ENCODE results near the gene RALGPS1.

RALGPS1 gene, protein sequence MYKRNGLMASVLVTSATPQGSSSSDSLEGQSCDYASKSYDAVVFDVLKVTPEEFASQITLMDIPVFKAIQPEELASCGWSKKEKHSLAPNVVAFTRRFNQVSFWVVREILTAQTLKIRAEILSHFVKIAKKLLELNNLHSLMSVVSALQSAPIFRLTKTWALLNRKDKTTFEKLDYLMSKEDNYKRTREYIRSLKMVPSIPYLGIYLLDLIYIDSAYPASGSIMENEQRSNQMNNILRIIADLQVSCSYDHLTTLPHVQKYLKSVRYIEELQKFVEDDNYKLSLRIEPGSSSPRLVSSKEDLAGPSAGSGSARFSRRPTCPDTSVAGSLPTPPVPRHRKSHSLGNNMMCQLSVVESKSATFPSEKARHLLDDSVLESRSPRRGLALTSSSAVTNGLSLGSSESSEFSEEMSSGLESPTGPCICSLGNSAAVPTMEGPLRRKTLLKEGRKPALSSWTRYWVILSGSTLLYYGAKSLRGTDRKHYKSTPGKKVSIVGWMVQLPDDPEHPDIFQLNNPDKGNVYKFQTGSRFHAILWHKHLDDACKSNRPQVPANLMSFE

DNA sequence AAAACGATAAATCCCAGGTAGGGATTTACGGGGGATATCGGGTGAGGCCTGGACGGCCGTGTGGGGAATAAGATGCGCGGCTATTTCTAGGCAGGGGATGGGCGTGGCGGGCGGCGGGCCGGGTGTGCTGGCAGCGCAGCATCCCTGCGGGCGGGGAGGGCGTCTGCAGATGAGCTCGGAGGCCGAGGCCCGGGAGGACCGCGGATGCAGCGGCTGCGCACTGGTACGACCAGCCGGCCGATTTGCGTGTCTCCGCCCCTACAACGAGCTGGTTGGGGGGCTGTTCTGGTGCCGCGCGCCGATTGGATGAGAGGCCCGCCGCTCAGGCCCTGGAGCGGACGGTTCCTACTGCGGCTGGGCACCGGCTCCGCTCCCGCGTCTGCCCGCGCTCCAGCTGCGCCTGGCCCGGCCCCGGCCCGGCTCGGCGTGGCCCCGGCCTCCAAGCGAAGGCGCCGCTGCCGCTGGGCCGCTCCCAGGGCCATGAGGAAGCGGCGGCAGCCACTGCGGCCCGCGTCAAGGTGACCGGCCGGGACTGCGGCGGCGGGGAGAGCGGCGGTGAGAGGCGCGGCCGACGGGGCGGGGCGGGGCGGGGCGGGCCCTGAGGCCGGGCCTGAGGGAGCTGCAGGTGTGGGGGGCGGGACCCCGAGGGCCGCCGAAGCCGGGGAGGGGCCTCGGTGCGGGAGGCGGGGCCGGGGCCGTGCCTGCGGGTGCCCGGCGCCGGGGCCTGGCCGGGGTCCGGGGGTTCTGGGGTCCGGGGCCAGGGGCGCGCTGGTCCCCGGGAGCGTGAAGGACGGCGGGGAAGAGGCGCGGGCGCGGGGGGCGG lies at the start of gene RALGPS1:
TSS of gene RALGPS1 (plus strand) at position 325 of the 823 bp plus-strand sequence. CDS start 47,508 bp downstream, outside the sequence.
- H3K4me1 ChIP-seq (ENCODE audit: control insufficient read depth, insufficient read depth, low read length) = peaks cover 19% of the 10 kb centered on the region; the same call in 1 of the 2 replicates
- H3K27ac ChIP-seq (ENCODE audit: low read depth, low read length) = peak within 1 kb of the TSS; percentile 78
- no peaks in the 10 kb centered on the region for H3K9me3 ChIP-seq (ENCODE audit: control insufficient read depth, insufficient read depth, low read length)
- no peak within 1 kb of the TSS for H3K9ac ChIP-seq (ENCODE audit: low read depth, low read length)
- H3K27me3 ChIP-seq (ENCODE audit: control insufficient read depth, insufficient read depth, low read length) = peaks cover 10% of the 10 kb centered on the region
- H3K36me3 ChIP-seq (ENCODE audit: control insufficient read depth, insufficient read depth, low read length) = no peaks in the 10 kb centered on the region
- peak within 1 kb of the TSS; percentile 77 for H3K4me3 ChIP-seq (ENCODE audit: low read depth, low read length)

DNA sequence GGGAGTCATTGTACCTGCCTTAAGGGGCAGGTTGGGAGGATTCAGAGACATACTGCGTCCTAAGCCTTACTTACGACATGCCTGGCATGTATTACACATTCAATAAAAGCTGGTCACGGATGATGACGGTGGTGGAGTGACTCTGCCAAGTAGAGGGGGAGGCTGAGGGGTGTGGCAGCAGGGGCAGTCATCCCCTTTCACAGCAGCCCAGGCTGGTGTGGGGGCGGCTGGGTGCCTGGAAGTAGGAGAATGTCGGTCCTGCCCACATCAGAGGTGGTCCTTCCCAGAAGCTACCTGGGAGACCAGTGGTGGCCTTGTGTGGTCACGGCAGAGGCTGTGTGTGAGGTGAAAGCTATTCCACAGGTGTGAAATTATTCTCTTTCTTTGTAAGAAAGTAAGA lies 45.2 kb upstream of the RALGPS1 start:
- no peaks in the 10 kb centered on the region for H3K9me3 ChIP-seq (ENCODE audit: control insufficient read depth, insufficient read depth, low read length)

DNA sequence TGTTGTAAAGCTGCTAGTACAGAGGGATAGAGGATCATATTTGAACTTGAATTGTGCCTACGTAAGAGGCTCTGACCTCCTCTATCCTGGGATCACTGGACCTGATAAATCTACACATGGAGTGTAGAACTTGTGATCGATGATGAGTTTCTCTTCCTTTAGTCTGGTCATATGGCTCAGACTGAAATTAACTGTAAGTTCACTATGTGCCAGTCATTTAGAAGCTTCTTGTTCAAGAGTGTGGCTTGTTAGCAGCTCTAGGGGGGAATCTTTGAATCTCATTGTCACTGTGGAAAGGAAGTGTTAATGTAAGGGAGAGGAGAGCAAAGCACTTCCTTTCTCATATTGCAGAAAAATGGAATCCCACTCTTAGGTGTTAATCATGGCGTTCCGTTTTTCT lies 42.1 kb upstream of the RALGPS1 start:
- no peaks in the 10 kb centered on the region for H3K4me1 ChIP-seq (ENCODE audit: control insufficient read depth, insufficient read depth, low read length)
- H3K9me3 ChIP-seq (ENCODE audit: control insufficient read depth, insufficient read depth, low read length) = no peaks in the 10 kb centered on the region
- H3K27me3 ChIP-seq (ENCODE audit: control insufficient read depth, insufficient read depth, low read length) = no peaks in the 10 kb centered on the region
- H3K9ac ChIP-seq (ENCODE audit: low read depth, low read length) = no peak overlapping the region
- no peak overlapping the region for H3K27ac ChIP-seq (ENCODE audit: low read depth, low read length)
- H3K4me3 ChIP-seq (ENCODE audit: low read depth, low read length) = no peak overlapping the region
- peaks cover 7% of the 10 kb centered on the region; the same call in 1 of the 2 replicates for H3K36me3 ChIP-seq (ENCODE audit: control insufficient read depth, insufficient read depth, low read length)

More for the DNA sequence above, 45.2 kb upstream of the RALGPS1 start:
- no peaks in the 10 kb centered on the region for H3K27me3 ChIP-seq (ENCODE audit: control insufficient read depth, insufficient read depth, low read length)
- H3K27ac ChIP-seq (ENCODE audit: low read depth, low read length) = no peak overlapping the region
- H3K9ac ChIP-seq (ENCODE audit: low read depth, low read length) = no peak overlapping the region
- no peaks in the 10 kb centered on the region for H3K4me1 ChIP-seq (ENCODE audit: control insufficient read depth, insufficient read depth, low read length)
- H3K4me3 ChIP-seq (ENCODE audit: low read depth, low read length) = no peak overlapping the region
- H3K36me3 ChIP-seq (ENCODE audit: control insufficient read depth, insufficient read depth, low read length) = peaks cover 18% of the 10 kb centered on the region

DNA sequence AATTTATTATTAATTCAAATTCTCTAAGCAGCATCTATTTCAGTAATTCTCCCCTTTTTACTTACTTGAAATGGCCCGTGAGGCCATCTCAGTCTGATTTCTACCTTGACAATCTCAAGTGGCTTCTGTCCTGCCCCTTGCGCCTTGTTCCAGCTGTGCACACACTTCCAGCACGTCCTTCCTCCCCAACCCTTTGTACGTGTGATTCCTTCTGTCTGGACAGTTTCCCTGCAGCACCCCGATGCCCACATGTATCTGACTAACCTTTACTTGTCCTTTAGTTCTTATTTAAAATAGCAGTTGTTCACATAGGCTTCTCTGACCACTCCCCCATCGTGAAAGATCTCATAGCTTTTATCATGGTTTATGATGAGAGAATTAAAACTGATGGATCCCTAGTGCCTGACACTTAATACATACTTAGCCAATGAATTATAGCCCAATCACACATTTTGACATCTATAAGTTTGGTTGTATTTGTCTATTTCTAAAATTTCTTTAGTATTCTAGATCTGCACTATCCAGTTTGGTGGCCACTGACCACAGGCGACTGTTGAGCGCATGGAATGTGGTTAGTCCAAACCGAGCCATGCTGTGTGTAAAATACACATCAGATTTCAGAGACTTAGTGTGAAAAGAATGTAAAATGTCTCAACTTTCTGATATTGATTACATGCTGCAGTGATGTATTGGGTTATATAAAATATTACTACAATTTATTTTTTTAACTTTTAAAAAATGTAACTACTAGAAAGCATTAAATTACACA lies 39.9 kb upstream of the RALGPS1 start:
- peaks cover 7% of the 10 kb centered on the region for H3K36me3 ChIP-seq (ENCODE audit: control insufficient read depth, insufficient read depth, low read length)
- no peak overlapping the region for H3K9ac ChIP-seq (ENCODE audit: low read depth, low read length)
- no peaks in the 10 kb centered on the region for H3K27me3 ChIP-seq (ENCODE audit: control insufficient read depth, insufficient read depth, low read length)
- no peaks in the 10 kb centered on the region for H3K9me3 ChIP-seq (ENCODE audit: control insufficient read depth, insufficient read depth, low read length)
- no peak overlapping the region for H3K4me3 ChIP-seq (ENCODE audit: low read depth, low read length)
- no peak overlapping the region for H3K27ac ChIP-seq (ENCODE audit: low read depth, low read length)
- H3K4me1 ChIP-seq (ENCODE audit: control insufficient read depth, insufficient read depth, low read length) = no peaks in the 10 kb centered on the region

DNA sequence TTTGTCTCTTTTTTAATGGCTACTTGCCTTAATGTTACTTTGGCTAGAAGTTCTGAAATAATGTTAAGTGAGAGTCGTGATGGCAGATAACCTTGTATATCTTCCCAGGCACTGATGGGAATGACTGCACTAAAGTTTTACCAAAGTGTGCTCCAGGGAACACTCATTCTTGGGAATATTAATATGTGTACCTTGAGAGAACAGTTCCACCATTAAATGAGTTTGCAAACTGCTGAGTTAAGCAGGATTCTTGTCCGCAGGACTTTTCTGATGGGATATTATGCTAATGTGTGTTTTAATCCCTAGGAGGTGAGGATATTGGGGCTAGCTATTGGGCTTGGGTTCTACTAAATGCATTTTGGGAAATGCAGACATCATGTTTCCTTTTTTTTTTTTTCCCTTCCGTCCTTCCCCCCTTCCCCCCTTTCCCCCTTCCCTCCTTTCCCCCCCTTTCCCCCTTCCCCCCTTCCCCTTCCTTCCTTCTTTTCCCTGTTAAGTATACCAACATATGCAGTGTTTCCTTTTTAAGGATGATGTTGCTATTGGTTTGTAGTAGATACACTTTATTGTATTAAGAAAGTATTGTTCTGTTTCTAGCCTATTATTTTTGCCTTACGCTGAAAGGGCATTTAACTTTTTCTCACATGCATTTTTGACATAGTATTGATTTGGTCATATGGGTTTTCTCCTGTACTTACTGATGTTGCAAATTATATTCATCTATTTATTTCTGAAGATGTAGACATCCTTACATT lies 38.6 kb upstream of the RALGPS1 start:
- Histone ChIP-seq H3K36me3 (ENCODE audit: control insufficient read depth, insufficient read depth, low read length) (peaks cover 19% of the 10 kb centered on the region), H3K4me1 (ENCODE audit: control insufficient read depth, insufficient read depth, low read length) (no peaks in the 10 kb centered on the region), H3K4me3 (ENCODE audit: low read depth, low read length) (no peak overlapping the region), H3K27ac (ENCODE audit: low read depth, low read length) (no peak overlapping the region), H3K9ac (ENCODE audit: low read depth, low read length) (no peak overlapping the region), H3K27me3 (ENCODE audit: control insufficient read depth, insufficient read depth, low read length) (no peaks in the 10 kb centered on the region), H3K9me3 (ENCODE audit: control insufficient read depth, insufficient read depth, low read length) (no peaks in the 10 kb centered on the region)

DNA sequence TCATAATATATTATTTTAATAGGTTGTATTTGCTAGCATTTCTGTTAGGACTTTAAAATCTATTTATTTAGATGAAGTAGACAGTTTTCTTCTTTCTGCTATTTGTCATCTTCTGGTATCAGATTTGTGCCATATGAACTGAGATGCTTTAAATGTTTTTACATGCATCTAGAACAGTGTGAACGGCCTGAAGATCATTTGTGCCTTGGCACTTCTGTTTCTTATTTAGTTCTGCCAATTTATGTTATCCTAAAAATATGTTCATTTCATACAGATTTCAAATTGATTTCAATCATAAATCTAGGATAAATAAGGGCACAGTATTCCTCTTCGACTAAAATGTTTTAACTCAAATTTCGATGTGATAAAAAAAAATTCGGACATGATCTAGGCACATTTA lies 38.1 kb upstream of the RALGPS1 start:
- peaks cover 24% of the 10 kb centered on the region for H3K36me3 ChIP-seq (ENCODE audit: control insufficient read depth, insufficient read depth, low read length)
- no peak overlapping the region for H3K9ac ChIP-seq (ENCODE audit: low read depth, low read length)
- H3K9me3 ChIP-seq (ENCODE audit: control insufficient read depth, insufficient read depth, low read length) = no peaks in the 10 kb centered on the region
- H3K4me1 ChIP-seq (ENCODE audit: control insufficient read depth, insufficient read depth, low read length) = no peaks in the 10 kb centered on the region
- H3K27me3 ChIP-seq (ENCODE audit: control insufficient read depth, insufficient read depth, low read length) = no peaks in the 10 kb centered on the region
- no peak overlapping the region for H3K4me3 ChIP-seq (ENCODE audit: low read depth, low read length)
- H3K27ac ChIP-seq (ENCODE audit: low read depth, low read length) = no peak overlapping the region

DNA sequence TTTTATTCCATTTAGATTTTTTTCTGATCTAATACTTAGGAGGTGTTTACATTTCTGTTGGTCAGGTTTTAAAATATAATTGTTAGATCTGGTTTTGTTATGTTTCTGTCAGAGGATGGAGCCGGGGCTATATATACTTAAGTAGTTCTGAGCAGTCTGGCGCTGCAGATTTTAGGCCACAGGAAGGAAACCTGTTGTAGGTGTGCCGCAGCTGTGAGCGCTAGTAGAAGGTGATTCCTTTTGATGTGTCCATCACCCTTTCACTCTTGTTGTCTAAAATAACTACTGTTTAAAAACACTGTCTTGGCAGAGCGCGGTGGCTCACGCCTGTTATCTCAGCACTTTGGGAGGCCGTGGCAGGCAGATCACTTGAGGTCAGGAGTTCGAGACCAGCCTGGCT lies 37.2 kb upstream of the RALGPS1 start:
- no peak overlapping the region for H3K4me3 ChIP-seq (ENCODE audit: low read depth, low read length)
- no peaks in the 10 kb centered on the region for H3K4me1 ChIP-seq (ENCODE audit: control insufficient read depth, insufficient read depth, low read length)
- H3K27me3 ChIP-seq (ENCODE audit: control insufficient read depth, insufficient read depth, low read length) = no peaks in the 10 kb centered on the region
- H3K36me3 ChIP-seq (ENCODE audit: control insufficient read depth, insufficient read depth, low read length) = peaks cover 28% of the 10 kb centered on the region
- no peak overlapping the region for H3K27ac ChIP-seq (ENCODE audit: low read depth, low read length)
- no peaks in the 10 kb centered on the region for H3K9me3 ChIP-seq (ENCODE audit: control insufficient read depth, insufficient read depth, low read length)
- no peak overlapping the region for H3K9ac ChIP-seq (ENCODE audit: low read depth, low read length)

DNA sequence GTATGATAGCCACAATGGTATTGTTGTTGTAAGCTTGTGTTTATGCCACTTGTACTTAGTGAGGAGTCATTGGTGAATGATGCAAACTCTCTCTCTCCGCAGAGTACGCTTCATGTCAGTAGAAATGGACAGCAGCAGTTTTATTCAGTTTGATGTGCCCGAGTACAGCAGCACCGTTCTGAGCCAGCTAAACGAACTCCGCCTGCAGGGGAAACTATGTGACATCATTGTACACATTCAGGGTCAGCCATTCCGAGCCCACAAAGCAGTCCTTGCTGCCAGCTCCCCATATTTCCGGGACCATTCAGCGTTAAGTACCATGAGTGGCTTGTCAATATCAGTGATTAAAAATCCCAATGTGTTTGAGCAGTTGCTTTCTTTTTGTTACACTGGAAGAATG lies 35.3 kb upstream of the RALGPS1 start:
- Histone ChIP-seq H3K9me3 (ENCODE audit: control insufficient read depth, insufficient read depth, low read length) (no peaks in the 10 kb centered on the region), H3K36me3 (ENCODE audit: control insufficient read depth, insufficient read depth, low read length) (peaks cover 31% of the 10 kb centered on the region), H3K4me3 (ENCODE audit: low read depth, low read length) (no peak overlapping the region), H3K27ac (ENCODE audit: low read depth, low read length) (no peak overlapping the region), H3K4me1 (ENCODE audit: control insufficient read depth, insufficient read depth, low read length) (no peaks in the 10 kb centered on the region), H3K9ac (ENCODE audit: low read depth, low read length) (no peak overlapping the region), H3K27me3 (ENCODE audit: control insufficient read depth, insufficient read depth, low read length) (no peaks in the 10 kb centered on the region)

DNA sequence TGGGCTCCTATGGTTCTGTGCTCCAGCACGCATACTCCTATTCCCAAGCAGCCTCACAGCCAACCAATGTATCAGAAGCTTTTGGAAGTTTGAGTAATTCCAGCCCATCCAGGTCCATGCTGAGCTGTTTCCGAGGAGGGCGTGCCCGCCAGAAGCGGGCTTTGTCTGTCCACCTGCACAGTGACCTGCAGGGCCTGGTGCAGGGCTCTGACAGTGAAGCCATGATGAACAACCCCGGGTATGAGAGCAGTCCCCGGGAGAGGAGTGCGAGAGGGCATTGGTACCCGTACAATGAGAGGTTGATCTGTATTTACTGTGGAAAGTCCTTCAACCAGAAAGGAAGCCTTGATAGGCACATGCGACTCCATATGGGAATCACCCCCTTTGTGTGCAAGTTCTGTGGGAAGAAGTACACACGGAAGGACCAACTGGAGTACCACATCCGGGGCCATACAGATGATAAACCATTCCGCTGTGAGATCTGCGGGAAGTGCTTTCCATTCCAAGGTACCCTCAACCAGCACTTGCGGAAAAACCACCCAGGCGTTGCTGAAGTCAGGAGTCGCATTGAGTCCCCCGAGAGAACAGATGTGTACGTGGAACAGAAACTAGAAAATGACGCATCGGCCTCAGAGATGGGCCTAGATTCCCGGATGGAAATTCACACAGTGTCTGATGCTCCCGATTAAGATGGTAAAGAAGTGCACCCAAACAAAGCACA lies 34.2 kb upstream of the RALGPS1 start:
- Histone ChIP-seq H3K9ac (ENCODE audit: low read depth, low read length) (no peak overlapping the region), H3K27me3 (ENCODE audit: control insufficient read depth, insufficient read depth, low read length) (no peaks in the 10 kb centered on the region), H3K9me3 (ENCODE audit: control insufficient read depth, insufficient read depth, low read length) (no peaks in the 10 kb centered on the region), H3K36me3 (ENCODE audit: control insufficient read depth, insufficient read depth, low read length) (peaks cover 31% of the 10 kb centered on the region), H3K27ac (ENCODE audit: low read depth, low read length) (no peak overlapping the region), H3K4me1 (ENCODE audit: control insufficient read depth, insufficient read depth, low read length) (0 out of 2 replicates have a peak, but pooled peaks cover 1% of the 10 kb centered on the region), H3K4me3 (ENCODE audit: low read depth, low read length) (no peak overlapping the region)
